ENCODE measurements around the gene ACTN4.

The ACTN4 gene

DNA sequence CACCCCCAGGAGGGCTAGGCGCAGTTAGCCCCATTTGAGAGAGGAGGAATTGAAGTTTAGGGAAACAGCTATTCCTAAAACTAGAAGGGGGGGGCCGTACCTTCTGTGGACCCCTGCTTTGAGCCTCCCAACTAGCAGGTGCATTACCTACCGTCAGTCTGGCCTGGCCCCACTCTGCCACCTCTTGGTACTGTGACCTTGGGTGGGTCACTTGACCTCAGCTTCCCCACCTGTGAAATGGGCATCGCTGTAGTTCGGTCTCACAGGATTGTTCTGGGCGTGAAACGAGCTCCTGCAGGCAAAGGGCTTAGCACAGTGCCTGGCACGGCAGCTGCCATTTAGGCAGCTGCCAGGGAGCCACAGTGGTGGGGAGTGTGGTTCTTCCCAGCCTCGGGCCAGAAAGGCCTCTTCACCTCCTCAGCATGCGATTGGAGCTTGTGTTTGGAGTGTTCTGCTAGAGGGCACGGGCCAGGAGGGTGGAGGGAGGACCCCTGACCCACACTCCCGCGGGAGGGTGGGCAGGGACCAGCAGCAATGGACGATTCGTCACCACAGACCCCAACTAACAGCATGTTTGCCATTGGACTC is 64.8 kb downstream of the ACTN4 start:
- no peak for DNase-seq

DNA sequence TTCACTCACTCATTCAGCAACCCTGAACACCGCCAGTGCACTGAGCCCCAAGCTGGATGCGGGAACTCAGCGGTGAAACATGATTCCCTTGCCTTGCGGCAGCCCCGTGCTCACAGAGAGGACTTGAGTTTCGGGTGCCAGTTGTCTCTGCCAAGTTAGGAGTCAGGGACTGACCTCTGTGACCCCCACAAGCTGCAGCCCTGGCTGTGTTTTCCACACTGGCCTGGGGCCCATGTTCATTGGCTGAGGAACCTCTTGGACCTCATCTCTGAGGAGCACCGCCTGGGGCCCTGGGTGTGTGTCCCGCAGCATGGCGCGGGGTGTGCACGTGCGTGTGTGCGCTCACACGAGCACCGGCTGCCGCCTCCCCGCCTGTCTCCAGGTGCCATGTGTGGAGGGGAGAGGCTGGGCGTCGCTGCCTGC is 65.8 kb downstream of the ACTN4 start:
- DNase-seq = no peak

DNA sequence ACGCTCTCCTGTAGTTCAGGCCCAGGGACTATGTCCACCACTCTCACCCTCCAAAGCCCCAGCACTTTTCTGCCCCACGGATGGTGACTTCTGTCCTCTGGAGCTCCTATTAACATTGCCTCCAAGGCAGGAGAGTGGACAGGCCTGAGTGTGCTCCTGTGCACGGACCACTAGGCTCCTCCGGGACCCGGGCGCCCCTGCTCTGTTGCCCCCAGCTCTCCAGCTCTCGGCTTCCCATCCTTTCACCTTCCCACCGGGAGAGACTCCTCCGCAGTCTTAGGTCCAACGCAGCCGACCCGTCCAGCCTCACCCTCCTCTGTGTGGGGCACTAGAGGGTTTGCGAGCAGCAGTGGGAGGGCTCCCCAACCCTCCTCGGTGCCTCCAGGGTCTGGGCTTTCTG is 66.4 kb downstream of the ACTN4 start:
- DNase-seq = no peak

DNA sequence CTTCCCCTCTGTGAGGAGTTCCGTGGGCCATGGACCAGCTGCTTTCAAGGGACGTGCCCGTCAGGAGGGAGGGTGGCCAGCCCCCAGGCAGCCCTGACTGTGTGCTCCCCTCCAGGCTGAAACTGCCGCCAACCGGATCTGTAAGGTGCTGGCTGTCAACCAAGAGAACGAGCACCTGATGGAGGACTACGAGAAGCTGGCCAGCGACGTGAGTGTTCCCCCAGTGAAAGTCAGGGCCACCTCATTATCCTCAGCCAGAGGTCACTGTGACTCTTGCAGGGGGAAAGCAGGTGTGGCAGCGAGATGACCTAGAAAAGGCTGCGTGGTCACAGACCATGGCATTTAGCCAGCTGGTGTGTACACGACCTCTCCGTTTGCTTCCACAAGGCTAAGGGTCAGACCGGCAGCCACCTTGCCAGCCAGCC is 66.9 kb downstream of the ACTN4 start:
- DNase-seq = no peak

DNA sequence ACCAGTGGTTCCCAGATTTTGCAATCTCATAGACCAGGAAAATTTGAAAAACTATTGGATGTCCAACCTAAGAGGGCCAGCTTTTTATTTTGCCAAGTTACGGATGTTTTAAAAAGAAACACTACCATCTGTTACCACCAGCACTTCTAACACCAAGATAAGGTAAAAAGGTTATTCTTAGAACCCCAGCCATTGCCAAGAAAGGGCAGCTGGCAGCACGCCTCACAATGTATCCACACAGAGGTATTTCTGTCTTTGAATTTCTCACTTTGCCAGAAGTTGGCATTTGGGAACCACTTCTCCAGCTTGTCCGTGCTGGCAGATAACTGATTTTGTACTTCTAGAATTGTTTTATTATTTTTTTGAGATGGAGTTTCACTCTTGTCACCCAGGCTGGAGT is 68.1 kb downstream of the ACTN4 start:
- no peak for DNase-seq

DNA sequence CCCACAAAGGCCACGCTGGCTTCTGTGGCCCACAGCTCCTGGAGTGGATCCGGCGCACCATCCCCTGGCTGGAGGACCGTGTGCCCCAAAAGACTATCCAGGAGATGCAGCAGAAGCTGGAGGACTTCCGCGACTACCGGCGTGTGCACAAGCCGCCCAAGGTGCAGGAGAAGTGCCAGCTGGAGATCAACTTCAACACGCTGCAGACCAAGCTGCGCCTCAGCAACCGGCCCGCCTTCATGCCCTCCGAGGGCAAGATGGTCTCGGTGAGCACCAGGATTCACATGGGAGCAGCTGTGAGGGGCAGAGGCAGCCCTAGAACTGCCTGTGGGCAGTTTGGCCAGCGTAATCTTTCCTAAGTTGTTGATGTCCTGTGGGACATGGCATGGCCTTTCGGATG is 69.6 kb downstream of the ACTN4 start:
- no peak for DNase-seq

DNA sequence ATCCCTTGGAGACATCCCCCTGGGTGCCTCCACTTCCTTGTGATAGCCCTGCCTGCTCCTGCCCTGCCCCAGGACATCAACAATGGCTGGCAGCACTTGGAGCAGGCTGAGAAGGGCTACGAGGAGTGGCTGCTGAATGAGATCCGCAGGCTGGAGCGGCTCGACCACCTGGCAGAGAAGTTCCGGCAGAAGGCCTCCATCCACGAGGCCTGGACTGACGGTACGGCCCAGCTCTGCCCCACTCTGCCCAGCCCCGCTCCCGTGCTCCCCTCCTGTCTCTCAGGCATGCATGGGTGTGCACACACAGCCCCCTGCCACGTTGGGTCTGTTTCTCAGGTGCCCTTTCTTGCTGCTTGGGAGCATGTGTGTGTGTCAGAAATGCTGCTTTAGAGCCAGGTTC is 70.4 kb downstream of the ACTN4 start:
- DNase-seq = no peak

DNA sequence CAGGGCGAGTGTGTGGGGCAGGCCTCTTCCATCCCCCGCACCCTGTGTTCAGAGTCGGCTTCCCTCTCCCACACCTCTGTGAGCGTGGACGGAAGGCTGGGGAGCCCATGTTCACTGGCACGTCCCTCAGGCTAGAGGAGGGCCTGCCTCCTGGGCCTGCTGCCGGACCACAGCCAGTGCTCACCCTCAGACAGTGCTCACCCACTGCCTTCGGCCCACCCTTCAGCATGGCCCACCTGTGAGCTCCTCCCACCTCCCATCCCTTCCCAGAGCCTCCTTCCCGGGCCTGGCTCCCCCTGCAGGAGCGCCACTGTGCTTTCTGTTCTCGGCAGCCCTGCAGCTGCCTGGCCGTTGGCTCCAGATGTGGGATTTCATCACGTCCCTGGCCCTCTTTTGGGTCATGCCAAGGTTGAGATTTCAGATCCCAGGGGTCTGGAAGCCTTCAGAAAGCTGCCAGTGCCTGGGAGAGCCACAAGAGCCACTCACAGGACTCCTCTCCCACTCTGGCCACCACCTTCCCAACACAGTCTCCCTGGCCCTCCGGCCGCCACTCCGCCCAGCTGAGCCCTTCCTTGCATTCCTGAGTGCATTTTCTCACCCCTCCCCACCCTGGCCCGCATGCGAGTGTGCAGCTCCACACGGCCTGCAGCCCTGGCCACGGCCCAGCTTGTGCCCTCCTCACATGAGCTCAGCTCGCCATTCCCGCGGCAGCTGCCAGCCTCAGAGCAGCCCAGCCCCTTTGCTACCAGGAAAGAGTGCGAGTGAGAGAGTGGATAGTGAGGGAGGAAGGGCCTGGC is 71.5 kb downstream of the ACTN4 start:
- DNase-seq = no peak

DNA sequence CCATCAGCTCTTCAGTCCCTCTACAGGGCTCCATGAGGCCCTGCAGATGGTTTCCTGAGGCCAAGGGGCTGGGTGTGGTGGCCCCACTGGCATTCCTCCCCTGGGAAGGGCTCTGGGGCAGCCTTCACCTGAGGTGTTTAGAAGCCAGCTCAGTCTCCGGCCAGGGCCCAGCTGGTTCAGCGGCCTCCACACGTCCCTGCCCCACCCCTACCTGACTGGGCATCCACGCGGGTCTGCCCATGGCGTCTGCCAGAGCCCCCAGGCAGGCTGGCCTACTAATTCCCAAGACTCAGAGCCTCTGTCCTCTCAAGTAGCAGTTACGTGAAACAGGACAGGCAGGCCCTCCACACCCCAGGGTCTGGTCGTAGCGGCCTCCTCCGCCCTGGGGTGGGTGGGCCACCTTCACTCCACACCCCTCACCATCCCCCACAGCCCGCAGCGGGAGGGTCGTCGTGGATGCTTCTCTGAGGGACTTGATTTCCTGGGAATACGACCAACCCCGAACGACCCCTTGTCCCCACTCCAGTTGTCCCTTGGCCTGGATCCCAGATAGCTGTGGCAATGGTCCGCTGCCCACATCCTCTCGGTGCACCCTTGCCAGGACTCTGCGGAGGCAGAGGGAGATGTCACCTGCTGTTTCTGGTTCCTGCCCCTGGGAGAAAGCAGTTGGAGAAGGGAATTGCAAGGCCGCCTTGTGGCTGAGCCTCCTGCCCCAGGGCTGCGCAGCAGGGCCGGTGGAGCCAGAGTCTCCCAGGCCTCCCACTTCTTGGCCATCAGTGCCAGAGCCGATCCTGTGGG is 72.5 kb downstream of the ACTN4 start:
- no peak for DNase-seq

DNA sequence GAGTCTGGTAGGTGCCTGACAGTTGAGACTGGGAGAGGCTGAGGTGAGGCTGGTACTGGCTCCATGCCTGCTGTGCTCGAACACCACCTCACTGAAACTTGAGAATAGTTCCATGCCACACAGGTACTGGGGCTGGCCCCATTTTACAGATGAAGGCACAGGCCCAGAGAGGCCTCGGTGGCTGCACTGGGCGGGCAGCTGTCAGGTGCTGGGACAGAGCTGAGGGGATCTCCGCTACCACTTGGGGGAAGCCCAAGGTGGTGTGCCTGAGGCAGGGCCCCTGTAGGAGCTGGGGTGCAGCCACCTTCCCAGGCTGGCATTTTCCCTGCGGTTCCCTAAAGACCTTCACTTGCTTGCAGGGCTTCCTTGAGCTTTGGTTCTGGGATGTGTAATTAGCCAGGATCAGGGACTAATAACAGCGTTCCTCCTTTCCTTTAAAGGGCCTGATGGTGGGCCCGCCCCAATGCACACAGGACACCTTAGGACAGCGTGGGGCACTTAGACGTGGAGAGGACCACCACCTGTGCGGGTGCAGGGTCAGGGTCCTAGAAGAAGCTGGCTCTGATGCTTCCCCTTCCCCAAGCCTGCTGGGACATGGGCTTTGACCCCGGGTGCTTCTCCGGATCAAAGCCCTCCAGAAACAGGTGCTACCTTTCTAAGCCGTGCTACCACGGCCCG is 73.2 kb downstream of the ACTN4 start:
- no peak for DNase-seq

DNA sequence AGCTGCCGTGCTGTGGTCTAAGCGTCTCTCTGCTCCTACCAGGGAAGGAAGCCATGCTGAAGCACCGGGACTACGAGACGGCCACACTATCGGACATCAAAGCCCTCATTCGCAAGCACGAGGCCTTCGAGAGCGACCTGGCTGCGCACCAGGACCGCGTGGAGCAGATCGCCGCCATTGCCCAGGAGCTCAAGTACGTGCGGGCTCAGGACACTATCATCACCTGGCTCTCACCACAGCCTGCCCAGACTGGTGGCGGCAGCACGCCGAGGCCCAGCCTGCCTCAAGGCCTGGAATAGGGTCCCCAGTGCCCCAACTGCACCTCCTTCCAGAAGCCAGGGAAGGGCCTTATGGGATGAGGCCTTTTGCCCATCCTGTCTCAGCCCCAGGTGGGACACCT is 74.0 kb downstream of the ACTN4 start:
- DNase-seq = no peak

DNA sequence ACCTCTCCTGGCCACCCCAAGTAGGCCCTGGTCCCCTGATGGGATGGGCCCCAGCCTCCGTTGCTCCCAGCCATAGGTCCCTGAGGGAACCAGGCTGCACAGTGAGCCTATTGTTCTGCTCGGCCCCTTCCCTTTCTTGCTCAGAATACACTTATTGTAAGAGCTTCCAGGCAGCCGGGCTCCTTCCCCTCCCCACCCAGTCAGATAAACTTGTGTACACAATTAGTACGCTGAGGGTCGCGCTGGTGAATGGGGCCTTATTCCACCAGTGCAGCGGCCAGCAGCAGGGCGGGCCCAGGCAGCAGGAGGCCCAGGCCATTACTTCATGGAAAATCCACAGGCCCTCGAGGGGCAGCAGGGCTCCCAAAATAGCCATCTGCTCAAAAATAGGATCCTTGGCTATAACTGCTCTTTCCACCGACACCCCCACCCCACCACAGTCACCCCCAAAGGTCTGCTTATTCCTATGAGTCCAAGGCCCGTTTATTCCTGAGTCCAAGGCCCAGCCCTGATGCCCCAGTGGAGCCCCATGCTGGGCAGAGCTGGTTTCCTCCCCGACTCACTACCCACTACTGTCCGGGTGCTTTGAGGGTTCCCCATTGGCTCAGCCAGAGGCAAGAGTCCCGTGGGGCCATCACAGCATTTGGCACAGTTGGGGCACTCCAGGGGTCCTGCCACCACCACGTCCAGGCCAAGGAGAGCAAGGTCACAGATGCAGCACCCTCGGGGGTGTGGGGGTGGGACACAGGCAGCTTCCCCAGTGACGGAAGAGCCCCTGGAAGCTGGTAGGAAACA is 74.7 kb downstream of the ACTN4 start:
- DNase-seq = no peak

DNA sequence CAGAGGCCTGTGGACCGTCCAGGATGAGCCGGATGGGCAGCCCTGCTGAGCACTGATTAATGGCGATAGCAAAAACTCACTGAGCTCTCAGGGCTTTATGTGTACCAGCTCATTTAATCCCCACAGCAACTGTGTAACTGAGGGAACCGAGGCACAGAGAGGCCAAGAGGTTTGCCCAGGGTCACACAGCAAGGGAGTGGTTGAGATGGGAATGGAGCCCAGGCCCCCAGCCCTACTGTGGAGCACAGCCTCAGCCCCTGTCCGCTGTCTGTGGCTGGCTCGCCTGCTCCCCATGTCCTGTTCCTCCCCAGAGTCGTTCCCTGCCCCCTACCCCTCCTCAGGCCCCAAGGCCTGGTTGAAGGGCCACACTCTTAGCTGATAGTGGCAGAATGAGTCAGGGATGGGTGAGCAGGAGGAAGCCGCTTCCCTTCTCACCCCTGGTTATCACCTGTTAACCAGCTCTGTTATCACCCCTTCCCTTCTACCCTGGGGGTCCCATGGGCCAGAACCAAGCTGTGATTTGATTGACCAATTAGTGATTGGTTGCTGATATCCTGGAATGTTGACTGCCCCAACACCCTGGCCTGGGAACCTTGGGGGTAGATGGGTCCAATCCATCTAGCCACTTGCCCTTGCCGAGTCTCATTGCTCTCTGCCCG is 75.6 kb downstream of the ACTN4 start:
- no peak for DNase-seq

DNA sequence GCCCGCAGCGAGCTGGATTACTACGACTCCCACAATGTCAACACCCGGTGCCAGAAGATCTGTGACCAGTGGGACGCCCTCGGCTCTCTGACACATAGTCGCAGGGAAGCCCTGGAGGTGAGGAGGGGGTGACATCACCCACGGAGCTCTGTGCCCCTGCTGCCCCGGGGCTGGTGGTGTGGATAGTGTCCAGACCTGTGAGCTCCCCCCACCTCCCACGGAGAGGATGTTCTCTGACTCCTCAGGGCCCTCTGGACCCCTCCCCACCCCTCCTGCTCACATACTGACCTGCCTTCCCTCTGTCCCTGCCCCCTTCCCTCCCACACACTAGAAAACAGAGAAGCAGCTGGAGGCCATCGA is 76.1 kb downstream of the ACTN4 start:
- no peak for DNase-seq

DNA sequence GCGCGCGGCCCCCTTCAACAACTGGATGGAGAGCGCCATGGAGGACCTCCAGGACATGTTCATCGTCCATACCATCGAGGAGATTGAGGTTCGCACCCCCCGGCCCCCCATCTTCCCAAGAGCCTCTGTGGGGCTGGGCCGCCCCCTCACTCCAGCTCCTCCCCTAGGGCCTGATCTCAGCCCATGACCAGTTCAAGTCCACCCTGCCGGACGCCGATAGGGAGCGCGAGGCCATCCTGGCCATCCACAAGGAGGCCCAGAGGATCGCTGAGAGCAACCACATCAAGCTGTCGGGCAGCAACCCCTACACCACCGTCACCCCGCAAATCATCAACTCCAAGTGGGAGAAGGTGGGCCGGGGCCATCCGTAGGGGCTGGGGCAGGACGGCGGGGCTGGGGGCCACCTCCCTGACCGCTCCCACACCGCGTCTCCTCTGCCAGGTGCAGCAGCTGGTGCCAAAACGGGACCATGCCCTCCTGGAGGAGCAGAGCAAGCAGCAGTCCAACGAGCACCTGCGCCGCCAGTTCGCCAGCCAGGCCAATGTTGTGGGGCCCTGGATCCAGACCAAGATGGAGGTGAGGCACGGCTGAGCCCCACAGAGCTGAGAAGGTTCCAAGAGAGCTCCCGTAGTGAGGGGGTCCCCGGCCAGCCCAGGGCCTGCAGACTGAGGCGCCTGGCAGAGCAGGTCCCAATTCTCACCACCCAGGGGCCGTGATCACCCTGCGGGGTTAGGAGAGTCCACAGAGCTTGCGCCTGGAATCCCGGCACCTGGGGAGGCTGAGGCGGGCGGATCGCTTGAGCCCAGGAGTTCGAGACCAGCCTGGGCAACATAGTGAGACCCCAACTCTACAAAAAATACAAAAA is 76.8 kb downstream of the ACTN4 start:
- DNase-seq = no peak

DNA sequence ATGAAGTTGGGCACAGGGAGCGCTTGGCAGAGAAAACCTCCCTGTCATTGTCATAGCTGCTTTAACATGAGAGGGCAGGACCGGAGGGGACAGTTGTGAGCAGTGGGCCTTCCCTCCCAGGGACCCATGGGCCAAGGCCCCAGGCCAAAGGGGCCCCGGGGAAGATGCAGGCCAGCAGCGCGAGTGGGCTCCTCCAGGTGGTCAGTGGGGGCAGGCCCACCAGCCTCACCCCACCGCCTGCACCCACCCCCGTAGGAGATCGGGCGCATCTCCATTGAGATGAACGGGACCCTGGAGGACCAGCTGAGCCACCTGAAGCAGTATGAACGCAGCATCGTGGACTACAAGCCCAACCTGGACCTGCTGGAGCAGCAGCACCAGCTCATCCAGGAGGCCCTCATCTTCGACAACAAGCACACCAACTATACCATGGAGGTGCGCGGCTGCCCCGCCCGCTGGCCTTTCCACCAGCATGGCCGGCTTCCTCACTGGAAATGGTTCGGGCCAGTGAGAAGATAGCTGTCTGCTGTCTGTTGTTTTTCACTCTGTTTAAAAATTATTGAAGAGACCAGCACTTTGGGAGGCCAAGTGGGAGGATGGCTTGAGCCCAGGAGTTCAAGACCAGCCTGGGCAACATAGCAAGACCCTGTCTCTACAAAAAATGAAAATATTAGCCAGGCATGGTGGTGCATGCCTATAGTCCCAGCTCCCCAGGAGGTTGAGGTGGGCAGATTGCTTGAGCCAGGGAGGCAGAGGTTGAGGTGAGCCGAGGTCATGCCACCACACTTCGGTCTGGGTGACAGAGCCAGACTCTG is 78.2 kb downstream of the ACTN4 start:
- no peak for DNase-seq

DNA sequence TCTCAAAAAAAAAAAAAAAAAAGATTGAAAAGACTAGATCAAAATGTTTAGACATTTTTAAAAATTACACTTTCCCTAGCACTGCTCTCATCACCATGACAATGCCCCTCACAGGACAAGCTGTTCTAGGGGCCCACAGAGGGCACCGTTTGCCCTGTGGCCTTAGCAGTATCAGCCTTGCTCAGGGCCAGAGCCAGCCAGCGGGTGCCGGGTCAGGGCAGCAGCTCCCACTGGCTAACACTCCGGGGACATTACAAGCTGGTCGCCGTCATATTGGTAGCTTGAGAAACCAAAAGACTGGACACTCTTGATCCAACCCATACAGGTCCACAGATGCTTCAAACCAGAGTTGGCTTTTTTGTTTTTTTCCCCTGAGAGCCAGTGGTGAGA is 78.8 kb downstream of the ACTN4 start:
- DNase-seq = no peak

DNA sequence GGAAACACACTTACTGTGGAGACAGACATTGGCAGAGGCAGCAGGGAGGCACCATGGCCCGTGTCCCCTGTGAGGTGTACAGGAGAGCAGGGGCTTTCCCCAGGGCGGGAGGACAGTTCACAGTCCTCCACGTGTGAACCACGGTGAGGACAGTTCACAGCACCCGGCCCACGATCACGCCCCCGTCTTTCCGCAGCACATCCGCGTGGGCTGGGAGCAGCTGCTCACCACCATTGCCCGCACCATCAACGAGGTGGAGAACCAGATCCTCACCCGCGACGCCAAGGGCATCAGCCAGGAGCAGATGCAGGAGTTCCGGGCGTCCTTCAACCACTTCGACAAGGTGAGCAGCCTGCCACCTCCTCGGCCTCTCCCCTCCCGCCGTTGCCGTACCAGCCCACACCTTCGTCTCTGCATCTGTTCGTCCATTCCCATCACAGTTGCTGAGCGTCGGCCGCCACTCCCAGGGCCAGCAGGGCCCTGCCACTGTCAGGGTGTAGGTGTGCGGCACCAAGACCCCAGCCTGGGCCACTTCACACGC is 79.4 kb downstream of the ACTN4 start:
- no peak for DNase-seq

DNA sequence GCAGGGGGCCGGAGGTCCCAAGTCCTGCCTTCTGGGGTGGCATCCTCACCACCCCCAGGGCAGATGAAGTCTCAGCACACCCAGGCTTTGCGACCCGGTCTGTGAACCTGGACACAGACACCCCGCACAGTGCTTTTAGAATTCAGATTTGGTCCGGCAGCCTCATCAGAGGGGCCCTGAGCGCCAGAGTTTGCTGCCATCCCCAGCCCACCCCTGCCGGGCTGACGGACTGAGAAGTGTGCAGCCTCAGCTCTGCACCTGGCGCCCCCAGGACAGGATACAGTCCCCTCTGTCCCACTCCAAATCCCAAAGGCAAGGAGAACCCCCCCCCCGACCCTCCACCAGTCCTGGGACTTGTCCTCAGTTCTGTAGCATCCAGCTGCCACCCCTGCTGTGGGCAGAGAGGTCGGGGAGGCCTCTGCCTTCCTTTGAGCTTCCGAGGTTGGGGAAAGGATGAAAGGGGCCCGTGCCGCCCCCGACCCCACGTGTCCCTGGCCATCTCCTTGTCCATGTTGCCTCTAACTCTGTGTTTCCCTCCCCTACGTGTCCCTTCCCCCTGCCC is 79.9 kb downstream of the ACTN4 start:
- no peak for DNase-seq

Data from SW 1271 (cell line).